Gastroesophageal sphincter (tissue), 4 donors: ENCODE data around the gene TTC7B. TPM values are rescaled to one million over a fixed set of nuclear protein-coding genes. Genes with fewer than 3 reads are reported as not detected.
A peak's percentile ranks its signal among the peaks of the same experiment; 100 is the strongest.

Experiments used
- ATAC-seq: fragments of 150-250 bp; one replicate; pipeline ENCODE4 v1.9.1; 2016; ENCODE audit warnings: mild to moderate bottlenecking, moderate library complexity
- H3K27ac ChIP-seq, 4 donors: fragments of 200-600 bp; sonication (generic) in 3 of 4; 1 replicate in 3 of 4; 2 replicates in 1 of 4; pipeline ENCODE4 v1.5.1; 2016 to 2019
- H3K27me3 ChIP-seq: fragments of 200-600 bp; sonication (generic); one replicate; pipeline ENCODE4 v1.5.1; 2019
- H3K36me3 ChIP-seq, 2 donors: fragments of 200-600 bp; sonication (generic); one replicate each; pipeline ENCODE4 v1.5.1; 2019; ENCODE audit warnings: control low read depth in 1 of 2
- H3K4me1 ChIP-seq, 3 donors: fragments of 200-600 bp; sonication (generic); 1 replicate in 2 of 3; 2 replicates in 1 of 3; pipeline ENCODE4 v1.5.1; 2016 to 2019; ENCODE audit warnings: control low read depth in 2 of 3
- H3K4me3 ChIP-seq, 2 donors: fragments of 200-600 bp; sonication (generic); one replicate each; pipeline ENCODE4 v1.5.1; 2019; ENCODE audit warnings: mild to moderate bottlenecking in 1 of 2, moderate library complexity in 1 of 2
- H3K9me3 ChIP-seq, 3 donors: fragments of 200-600 bp; sonication (generic); one replicate each; pipeline ENCODE4 v1.5.1; 2017 to 2019; ENCODE audit warnings: control low read depth in 2 of 3
- CTCF ChIP-seq, 4 experiments: fragments of 200-600 bp in 2 of 4; fragments of 450-650 bp in 2 of 4; sonication (generic) in 1 of 4; IDR thresholded peaks; one replicate each; pipeline ENCODE4 v1.5.1; 2017 to 2019; ENCODE audit warnings: antibody characterized with exemption in 4 of 4, mild to moderate bottlenecking in 2 of 4, moderate library complexity in 2 of 4
- EP300 ChIP-seq: sonication (generic); formaldehyde crosslinking; IDR thresholded peaks from one replicate; pipeline ENCODE4 v1.6.1; 2017; ENCODE audit warnings: antibody characterized with exemption, mild to moderate bottlenecking
- POLR2A ChIP-seq, 2 donors: fragments of 450-650 bp; IDR thresholded peaks; one replicate each; pipeline ENCODE4 v1.6.1; 2017; ENCODE audit warnings: antibody characterized with exemption in 2 of 2, mild to moderate bottlenecking in 2 of 2, moderate library complexity in 1 of 2
- POLR2AphosphoS5 ChIP-seq: sonication (generic); formaldehyde crosslinking; IDR thresholded peaks from one replicate; pipeline ENCODE4 v1.6.1; 2017; ENCODE audit warnings: antibody characterized with exemption
- WGBS, 2 donors: methylation state at CpG; one replicate each; pipeline ENCODE4 v1.1.5; 2018; ENCODE audit warnings: low coverage in 1 of 2; 5-methylcytosine and 5-hydroxymethylcytosine counted together
- total RNA-seq, 4 donors: library from RNA; depleted of rRNA; stranded (reverse); fragments of >200 nt; gene quantifications; one replicate each; pipeline ENCODE4 v1.1.0, GENCODE V29; 2016

Gene TTC7B
- total RNA-seq, 4 donors from 2014 or later, result 59.0 to 170 (median 64.1) TPM

- TF ChIP-seq POLR2A (IDR thresholded peaks at IDR 0.05) (no peak), EP300 (no peak), POLR2AphosphoS5 (no peak), CTCF (IDR thresholded peaks at IDR 0.05) (no peak)
- WGBS, 2 donors, result 88% methylated on average over 14 of the region's 16 CpGs; no CpG with 5 or more reads in 1 of the 2 donors
- peaks cover 0 to 67% (median 6%) of the 10 kb centered on the region in 3 donors for H3K4me1 ChIP-seq
- no peak overlapping the region for H3K27ac ChIP-seq
- no peaks in the 10 kb centered on the region for H3K27me3 ChIP-seq
- H3K9me3 ChIP-seq, result no peaks in the 10 kb centered on the region
- H3K4me3 ChIP-seq, result no peak overlapping the region
- ATAC-seq, result no peak
- peaks cover 0 to 11% of the 10 kb centered on the region in 2 donors for H3K36me3 ChIP-seq
Observed at GRCh38 chr14:90559811-90560492, 256.3 kb downstream of the TTC7B start.

- Histone ChIP-seq H3K27ac (no peak overlapping the region), H3K9me3 (no peaks in the 10 kb centered on the region), H3K27me3 (no peaks in the 10 kb centered on the region), H3K36me3 (peaks cover 0 to 11% of the 10 kb centered on the region in 2 donors), H3K4me3 (no peak overlapping the region), H3K4me1 (peaks cover 0 to 73% (median 6%) of the 10 kb centered on the region in 3 donors)
- 81% methylated on average over 3 of the region's 12 CpGs; no CpG with 5 or more reads in 1 of the 2 donors for WGBS, 2 donors
- no peak for ATAC-seq
- TF ChIP-seq POLR2A (IDR thresholded peaks at IDR 0.05), result no peak
- no peak for TF ChIP-seq POLR2AphosphoS5
- no peak for TF ChIP-seq CTCF (IDR thresholded peaks at IDR 0.05)
Observed at GRCh38 chr14:90558983-90559590, 257.1 kb downstream of the TTC7B start.

GRCh38 chr14:90558041-90558982 lies 257.9 kb downstream of the TTC7B start:
- ATAC-seq, result no peak
- WGBS, 2 donors, result 90 to 91% methylated on average over 11 to 12 of the region's 30 CpGs
- Histone ChIP-seq H3K4me1 (peaks cover 0 to 78% (median 10%) of the 10 kb centered on the region in 3 donors), H3K27me3 (no peaks in the 10 kb centered on the region), H3K4me3 (no peak overlapping the region), H3K27ac (no peak overlapping the region), H3K9me3 (no peaks in the 10 kb centered on the region), H3K36me3 (peaks cover 0 to 11% of the 10 kb centered on the region in 2 donors)
- TF ChIP-seq POLR2AphosphoS5 (no peak), EP300 (no peak), CTCF (IDR thresholded peaks at IDR 0.05) (no peak), POLR2A (IDR thresholded peaks at IDR 0.05) (no peak)

- peaks cover 0 to 11% of the 10 kb centered on the region in 2 donors for H3K36me3 ChIP-seq
- TF ChIP-seq POLR2A (IDR thresholded peaks at IDR 0.05) (no peak), CTCF (IDR thresholded peaks at IDR 0.05) (no peak), EP300 (no peak), POLR2AphosphoS5 (no peak)
- H3K4me1 ChIP-seq, result peaks cover 0 to 78% (median 10%) of the 10 kb centered on the region in 3 donors
- H3K27me3 ChIP-seq, result no peaks in the 10 kb centered on the region
- WGBS, 2 donors, result 100% methylated on average over 2 of the region's 7 CpGs; no CpG with 5 or more reads in 1 of the 2 donors
- H3K27ac ChIP-seq, result peak overlapping the region in 1 of 4 donors; percentile 85
- no peak for ATAC-seq
- H3K9me3 ChIP-seq, result no peaks in the 10 kb centered on the region
- no peak overlapping the region for H3K4me3 ChIP-seq
Observed at GRCh38 chr14:90557516-90557915, 258.7 kb downstream of the TTC7B start.
